ENCODE measurements around the gene ZNF428.

The ZNF428 gene

DNA sequence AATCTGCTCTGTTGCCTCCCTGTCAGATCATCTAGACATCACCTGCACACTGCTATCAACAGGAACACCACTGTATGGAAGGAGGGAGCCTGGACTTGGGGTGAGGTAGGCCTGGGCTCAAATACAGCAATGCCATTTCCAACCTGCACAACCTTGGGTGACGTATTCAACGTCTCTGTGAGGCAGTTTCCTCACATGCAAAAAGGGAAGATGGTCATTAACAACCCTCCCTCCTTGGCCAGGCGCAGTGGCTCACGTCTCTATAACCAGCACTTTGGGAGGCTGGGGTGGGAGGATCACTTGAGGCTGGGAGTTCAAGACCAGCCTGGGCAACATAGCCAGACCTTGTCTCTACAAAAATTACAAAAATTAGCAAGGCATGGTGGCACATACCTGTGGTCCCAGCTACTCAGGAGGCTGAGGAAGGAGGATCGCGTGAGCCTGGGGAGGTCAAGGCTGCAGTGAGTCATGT lies 57.2 kb downstream of the ZNF428 start:
- no peak for DNase-seq (ENCODE audit: low read depth in 3 of 3)

- no peak for DNase-seq (ENCODE audit: low read depth in 3 of 3)
These were observed 58.1 kb downstream of the ZNF428 start for GRCh38 chr19:43561139-43561970.

DNA sequence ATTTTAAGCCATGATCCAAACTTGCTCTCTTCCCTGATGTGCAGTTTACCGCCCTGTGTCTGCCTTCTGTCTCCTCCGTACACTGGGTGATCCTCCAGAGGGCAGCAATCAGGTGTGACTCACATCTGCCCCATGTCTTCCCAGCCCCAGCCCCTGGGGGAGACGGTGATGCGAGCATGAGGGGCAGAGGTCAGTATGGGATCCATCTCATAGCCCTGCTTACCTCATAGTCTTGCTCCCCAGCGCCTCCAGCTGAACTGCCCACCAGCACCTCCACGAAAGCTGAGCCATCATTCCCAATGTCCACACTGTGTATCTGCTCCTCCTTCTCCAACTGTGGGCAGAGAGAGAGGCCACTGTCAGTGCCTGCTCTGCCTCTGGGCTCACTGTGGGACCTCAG lies 58.7 kb downstream of the ZNF428 start:
- no peak for DNase-seq (ENCODE audit: low read depth in 3 of 3)
